AG10803 (cell line): ENCODE results near the gene PRR15L.
"Not testable (repeated sequence)": the region's sequence is repeated elsewhere in the genome, so short reads cannot be mapped to it uniquely, and the experiment has no call there.

Experiments used
- DNase-seq: peaks from one replicate; pipeline ENCODE4 v3.0.0; 2010; ENCODE audit warnings: low read depth
- H3K4me3 ChIP-seq: 2 replicates; pipeline ENCODE4 v1.5.1; 2011; ENCODE audit warnings: mild to moderate bottlenecking, low read length, control low read depth
- TF ChIP-seq, protein P1 (sequence below): conservative IDR thresholded peaks from 2 replicates; pipeline ENCODE4 v1.5.1; 2011; ENCODE audit warnings: mild to moderate bottlenecking, low read length, control low read depth, inconsistent platforms

PRR15L gene

DNA sequence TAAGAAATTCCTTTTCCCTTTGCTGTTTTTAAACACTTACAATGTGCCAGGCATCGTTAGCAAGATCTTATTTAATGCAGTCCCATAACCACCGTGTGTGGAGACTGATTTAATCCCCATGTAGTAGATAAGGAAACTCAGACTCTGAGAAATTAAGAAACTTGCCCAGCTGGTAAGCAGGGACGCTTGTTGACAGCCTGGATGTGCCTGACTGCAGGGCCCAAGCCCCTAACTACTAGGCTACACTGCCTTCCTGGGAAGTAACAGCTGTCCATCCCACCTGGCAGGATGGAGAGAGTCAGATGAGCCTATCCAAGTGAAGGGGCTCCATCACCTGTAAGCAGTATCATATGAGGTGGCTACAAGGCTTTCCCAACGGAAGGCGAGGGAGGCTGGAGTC is 36.3 kb upstream of the PRR15L start:
- TF ChIP-seq, protein P1, sequence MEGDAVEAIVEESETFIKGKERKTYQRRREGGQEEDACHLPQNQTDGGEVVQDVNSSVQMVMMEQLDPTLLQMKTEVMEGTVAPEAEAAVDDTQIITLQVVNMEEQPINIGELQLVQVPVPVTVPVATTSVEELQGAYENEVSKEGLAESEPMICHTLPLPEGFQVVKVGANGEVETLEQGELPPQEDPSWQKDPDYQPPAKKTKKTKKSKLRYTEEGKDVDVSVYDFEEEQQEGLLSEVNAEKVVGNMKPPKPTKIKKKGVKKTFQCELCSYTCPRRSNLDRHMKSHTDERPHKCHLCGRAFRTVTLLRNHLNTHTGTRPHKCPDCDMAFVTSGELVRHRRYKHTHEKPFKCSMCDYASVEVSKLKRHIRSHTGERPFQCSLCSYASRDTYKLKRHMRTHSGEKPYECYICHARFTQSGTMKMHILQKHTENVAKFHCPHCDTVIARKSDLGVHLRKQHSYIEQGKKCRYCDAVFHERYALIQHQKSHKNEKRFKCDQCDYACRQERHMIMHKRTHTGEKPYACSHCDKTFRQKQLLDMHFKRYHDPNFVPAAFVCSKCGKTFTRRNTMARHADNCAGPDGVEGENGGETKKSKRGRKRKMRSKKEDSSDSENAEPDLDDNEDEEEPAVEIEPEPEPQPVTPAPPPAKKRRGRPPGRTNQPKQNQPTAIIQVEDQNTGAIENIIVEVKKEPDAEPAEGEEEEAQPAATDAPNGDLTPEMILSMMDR: no peak
- no peak overlapping the region for H3K4me3 ChIP-seq
- no peak for DNase-seq

DNA sequence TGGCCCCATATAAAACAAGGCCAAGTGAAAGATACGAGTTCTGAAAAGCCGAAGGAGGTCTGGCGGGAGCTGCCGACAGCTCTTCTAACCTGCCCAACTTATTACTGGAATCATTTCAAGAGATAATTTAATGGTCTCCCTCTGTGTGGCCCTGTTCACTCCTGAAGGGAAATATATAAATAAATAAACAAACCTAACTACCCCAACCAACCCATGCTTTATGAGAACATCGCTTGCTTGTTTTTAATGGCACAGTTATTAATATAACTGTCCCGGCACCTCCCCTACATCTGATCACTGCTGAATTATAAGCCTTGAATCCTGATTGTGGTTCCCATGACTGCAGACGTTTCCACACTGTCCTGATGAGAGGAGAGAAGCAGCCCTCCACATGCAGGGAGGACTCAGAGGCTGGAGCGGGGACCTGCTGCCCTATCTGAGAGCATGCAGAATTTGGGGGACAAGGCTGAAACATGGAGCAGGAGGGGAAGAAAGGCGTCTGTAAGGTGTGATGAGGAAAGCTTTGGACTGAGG is 35.4 kb upstream of the PRR15L start:
- DNase-seq: no peak
- no peak overlapping the region for H3K4me3 ChIP-seq
- TF ChIP-seq, protein P1: no peak

DNA sequence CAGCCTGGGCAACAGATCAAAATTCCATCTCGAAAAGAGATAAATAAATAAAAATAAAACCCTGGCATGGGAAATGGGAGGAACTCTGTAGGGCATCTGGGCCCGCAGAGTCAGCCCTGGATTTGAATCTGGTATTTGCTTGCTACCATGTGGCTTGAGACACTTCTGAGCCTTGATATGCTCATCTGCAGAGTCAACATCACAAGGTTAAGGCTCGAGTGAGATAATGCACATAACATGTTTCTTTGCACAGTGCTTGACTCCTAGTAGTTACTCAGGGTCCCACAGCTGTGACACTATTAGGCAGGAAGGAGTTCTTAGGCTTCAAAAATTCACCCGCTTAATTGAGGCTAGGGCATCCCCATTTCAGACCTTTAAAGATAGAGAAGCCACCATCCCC is 34.5 kb upstream of the PRR15L start:
- DNase-seq: no peak
- TF ChIP-seq, protein P1: no peak
- H3K4me3 ChIP-seq: no peak overlapping the region

DNA sequence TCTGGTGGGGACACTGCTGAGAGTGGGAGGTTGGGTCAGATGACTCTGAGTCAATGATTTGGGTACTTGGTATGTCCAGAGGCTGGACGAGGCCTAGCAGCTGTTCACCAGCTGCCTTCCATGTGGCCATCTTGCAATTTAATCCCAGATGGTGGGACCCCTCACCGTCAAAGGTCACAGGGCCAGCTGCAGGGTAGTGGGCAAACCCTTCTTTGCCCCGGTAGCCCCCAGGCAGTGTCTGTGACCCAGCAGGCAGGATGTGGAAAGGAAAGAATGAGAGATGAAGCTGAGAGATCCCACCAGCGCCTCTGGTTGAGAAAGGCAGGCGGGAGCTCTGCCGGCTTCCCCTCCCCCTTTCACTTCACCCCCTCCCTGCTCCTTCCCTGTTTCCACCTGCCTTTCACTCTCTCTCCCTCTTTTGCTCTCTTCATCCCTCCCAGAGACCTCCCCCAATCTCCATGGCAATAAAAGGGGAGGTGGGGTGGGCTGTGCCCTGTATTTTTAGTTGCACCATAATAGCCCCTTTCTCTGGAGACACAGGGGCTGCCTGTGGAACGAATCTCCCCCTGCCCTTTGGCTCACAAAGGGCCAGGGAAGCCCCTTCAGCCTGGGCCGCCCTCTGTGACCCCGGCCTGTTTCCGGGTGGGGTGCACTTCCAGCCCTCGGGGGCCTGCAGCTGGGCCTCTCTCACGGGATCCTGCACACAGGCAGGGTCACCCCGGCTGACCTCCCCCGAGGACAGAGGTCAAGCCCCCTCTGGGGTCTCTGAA is 33.5 kb upstream of the PRR15L start:
- peak; percentile 43 for DNase-seq
- no peak overlapping the region for H3K4me3 ChIP-seq
- TF ChIP-seq, protein P1: no peak

DNA sequence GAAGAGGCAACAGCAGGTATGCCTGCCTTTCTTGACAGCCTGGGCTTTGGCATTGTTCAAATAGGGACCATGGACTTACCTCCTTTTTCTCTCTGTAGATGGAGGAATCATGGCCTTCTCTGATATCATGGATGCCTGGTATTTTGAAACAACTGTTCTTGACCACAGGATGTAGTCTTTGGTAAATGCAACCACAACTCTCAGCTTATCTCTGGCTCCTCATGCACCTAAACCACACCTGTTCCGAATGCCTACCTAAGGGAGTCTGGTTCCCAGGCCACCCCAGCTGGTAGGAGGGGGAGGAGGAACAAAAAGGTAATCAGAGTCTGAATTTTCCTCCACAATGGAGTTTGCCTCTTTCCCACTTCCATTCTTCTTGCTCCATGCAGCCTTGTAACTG is 32.0 kb upstream of the PRR15L start:
- no peak for DNase-seq
- H3K4me3 ChIP-seq: no peak overlapping the region
- TF ChIP-seq, protein P1: no peak

DNA sequence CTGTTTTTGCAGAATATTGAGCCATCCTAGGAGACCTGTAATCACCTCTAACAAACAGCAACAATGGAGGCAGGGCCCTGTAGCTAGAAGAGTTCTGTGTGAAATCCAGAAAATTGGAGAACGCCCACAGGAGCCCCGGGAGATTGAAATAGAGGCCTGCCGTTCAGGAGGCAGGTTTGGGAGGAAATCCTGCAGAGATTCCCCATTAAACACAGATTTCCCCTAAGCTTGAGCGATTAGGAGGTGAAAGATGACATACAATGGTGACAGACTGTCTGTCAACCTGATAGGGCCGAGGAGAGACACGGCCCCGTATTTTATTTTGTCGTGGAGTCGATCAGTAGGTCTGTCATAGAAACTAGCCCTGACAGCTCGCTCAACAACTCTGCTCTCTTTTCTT is 31.5 kb upstream of the PRR15L start:
- no peak for DNase-seq
- TF ChIP-seq, protein P1: no peak
- H3K4me3 ChIP-seq: no peak overlapping the region

DNA sequence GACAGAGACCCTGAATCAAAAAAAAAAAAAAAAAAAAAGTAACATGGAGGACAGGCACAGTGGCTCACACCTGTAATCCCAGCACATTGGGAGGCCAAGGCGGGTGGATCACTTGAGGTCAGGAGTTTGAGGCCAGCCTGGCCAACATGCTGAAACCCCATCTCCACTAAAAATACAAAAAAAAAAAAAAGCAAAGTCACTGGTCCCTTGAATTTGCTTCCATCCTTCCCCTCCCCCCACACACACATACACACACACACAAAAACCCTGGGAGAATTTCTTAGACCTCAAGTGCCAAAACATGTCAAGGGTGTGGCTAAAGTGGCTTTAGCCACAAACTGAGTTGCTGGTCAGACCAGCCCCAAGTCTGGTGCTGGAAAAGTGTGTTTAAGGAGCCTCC is 30.8 kb upstream of the PRR15L start:
- peak; percentile 28 for DNase-seq
- not testable (repeated sequence) for H3K4me3 ChIP-seq
